ENCODE results near the gene GIMAP8.
"Not testable (repeated sequence)": the region's sequence is repeated elsewhere in the genome, so short reads cannot be mapped to it uniquely, and the experiment has no call there.

GIMAP8 gene

GRCh38 chr7:150516956-150517745 lies 66.7 kb downstream of the GIMAP8 start:
- no peak for DNase-seq

DNA sequence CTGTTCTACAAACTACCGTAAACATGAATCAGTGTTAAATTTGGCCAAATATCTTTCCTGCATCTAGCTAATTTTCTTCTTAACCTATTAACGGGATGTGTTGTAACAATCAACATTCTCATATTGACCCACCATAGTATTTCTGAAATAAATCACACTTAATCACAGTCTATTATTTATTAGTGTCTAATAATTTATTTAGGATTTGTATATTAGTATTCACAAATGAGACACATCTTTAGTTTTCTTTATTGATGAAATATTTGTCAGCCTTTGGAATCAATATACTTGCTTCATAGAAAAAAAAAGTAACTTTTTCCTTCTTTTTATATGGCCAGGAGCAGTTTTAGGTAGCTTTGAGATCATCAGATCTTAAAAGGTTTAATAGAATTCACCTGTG lies 68.9 kb downstream of the GIMAP8 start:
- no peak for DNase-seq

DNA sequence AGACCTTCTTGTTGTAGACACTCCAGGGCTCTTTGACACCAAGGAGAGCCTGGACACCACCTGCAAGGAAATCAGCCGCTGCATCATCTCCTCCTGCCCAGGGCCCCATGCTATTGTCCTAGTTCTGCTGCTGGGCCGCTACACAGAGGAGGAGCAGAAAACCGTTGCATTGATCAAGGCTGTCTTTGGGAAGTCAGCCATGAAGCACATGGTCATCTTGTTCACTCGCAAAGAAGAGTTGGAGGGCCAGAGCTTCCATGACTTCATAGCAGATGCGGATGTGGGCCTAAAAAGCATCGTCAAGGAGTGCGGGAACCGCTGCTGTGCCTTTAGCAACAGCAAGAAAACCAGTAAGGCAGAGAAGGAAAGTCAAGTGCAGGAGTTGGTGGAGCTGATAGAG lies 69.7 kb downstream of the GIMAP8 start:
- DNase-seq: no peak

DNA sequence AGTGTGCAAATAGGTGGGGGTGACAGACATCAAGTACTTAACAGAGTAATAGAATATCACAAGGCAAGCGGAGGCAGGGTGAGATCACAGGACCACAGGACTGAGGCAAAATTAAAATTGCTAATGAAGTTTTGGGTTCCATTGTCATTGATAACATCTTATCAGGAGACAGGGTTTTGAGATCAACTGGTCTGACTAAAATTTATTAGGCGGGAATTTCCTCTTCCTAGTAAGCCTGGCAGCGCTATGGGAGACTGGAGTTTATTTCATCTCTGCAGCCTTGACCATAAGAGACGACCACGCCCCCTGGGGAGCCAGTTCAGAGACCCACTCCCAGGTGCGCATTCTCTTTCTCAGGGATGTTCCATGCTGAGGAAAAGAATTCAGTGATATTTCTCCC lies 72.5 kb downstream of the GIMAP8 start:
- DNase-seq: not testable (repeated sequence)

DNA sequence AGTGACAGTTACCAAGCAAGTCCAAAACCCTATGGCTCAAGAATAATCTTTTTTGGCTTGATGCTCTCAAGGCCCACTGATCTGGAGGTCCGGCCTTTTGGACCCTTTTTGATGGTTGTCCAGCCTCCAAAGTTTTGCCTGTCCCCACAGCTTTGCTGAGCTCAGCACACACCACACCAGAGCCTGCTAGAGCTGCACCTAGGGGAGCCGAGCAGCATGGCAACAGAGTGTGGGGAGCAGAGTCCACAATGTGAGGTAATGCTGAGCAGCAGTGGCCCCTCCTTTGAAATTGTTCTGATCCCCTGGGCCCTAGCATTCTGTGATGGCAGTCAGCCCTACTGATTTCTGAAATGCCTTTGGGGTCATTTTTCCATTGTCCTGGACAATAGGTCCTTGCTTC lies 73.6 kb downstream of the GIMAP8 start:
- no peak for DNase-seq

All from CD4-positive, alpha-beta T cell treated with Interferon gamma for 1 hour (primary cell).